Stomach smooth muscle (tissue), 2 donors: ENCODE measurements around the gene CLK2.
"Not testable (repeated sequence)": the region's sequence is repeated elsewhere in the genome, so short reads cannot be mapped to it uniquely, and the experiment has no call there.

Experiments used
- H3K27ac ChIP-seq: one replicate; pipeline ENCODE4 v1.7.0; 2013; ENCODE audit warnings: mild to moderate bottlenecking, low read length, inconsistent platforms
- H3K27me3 ChIP-seq, 2 donors: one replicate each; pipeline ENCODE4 v1.7.0; 2013; ENCODE audit warnings: low read length in 2 of 2; ENCODE audit not compliant: insufficient read depth in 2 of 2, control insufficient read depth in 1 of 2
- H3K36me3 ChIP-seq, 2 donors: one replicate each; pipeline ENCODE4 v1.7.0; 2013; ENCODE audit warnings: low read length in 2 of 2; ENCODE audit not compliant: control insufficient read depth in 2 of 2, insufficient read depth in 2 of 2
- H3K4me1 ChIP-seq: one replicate; pipeline ENCODE4 v1.7.0; 2013; ENCODE audit warnings: low read length; ENCODE audit not compliant: control insufficient read depth, insufficient read depth
- H3K4me3 ChIP-seq, 2 donors: one replicate each; pipeline ENCODE4 v1.7.0; 2013; ENCODE audit warnings: low read length in 2 of 2
- H3K9ac ChIP-seq, 2 donors: one replicate each; pipeline ENCODE4 v1.7.0; 2013; ENCODE audit warnings: low read length in 2 of 2, mild to moderate bottlenecking in 1 of 2
- H3K9me3 ChIP-seq, 2 donors: one replicate each; pipeline ENCODE4 v1.7.0; 2013; ENCODE audit warnings: low read length in 2 of 2; ENCODE audit not compliant: control insufficient read depth in 2 of 2
- donor health status: healthy.
- donor health status: Pancreatic carcinoma.

Gene CLK2

GRCh38 chr1:155251566-155251965, 21.7 kb downstream of the CLK2 start:
- H3K9ac ChIP-seq: no peak overlapping the region

GRCh38 chr1:155250633-155251449, 22.5 kb downstream of the CLK2 start:
- Histone ChIP-seq H3K9me3 (no peaks in the 10 kb centered on the region), H3K4me3 (peak overlapping the region in 1 of 2 donors; percentile 40), H3K4me1 (peaks cover 31% of the 10 kb centered on the region), H3K27ac (peak overlapping the region; percentile 41), H3K27me3 (no peaks in the 10 kb centered on the region), H3K9ac (peak overlapping the region; percentile 27 to 42), H3K36me3 (peaks cover 9 to 13% of the 10 kb centered on the region in 2 donors)

More at GRCh38 chr1:155251566-155251965, 21.7 kb downstream of the CLK2 start:
- Histone ChIP-seq H3K27ac (peak overlapping the region; percentile 41), H3K36me3 (peaks cover 9 to 13% of the 10 kb centered on the region in 2 donors), H3K27me3 (no peaks in the 10 kb centered on the region), H3K4me1 (peaks cover 35% of the 10 kb centered on the region), H3K4me3 (no peak overlapping the region), H3K9me3 (no peaks in the 10 kb centered on the region)

GRCh38 chr1:155250246-155250632, 23.1 kb downstream of the CLK2 start:
- Histone ChIP-seq H3K36me3 (peaks cover 9 to 13% of the 10 kb centered on the region in 2 donors), H3K9ac (peak overlapping the region; percentile 27 to 42), H3K4me1 (peaks cover 28% of the 10 kb centered on the region), H3K4me3 (peak overlapping the region in 1 of 2 donors; percentile 40), H3K27ac (peak overlapping the region; percentile 41), H3K9me3 (no peaks in the 10 kb centered on the region), H3K27me3 (no peaks in the 10 kb centered on the region)

GRCh38 chr1:155247667-155248553, 25.4 kb downstream of the CLK2 start:
- Histone ChIP-seq H3K9ac (no peak overlapping the region), H3K4me3 (no peak overlapping the region), H3K36me3 (peaks cover 9 to 13% of the 10 kb centered on the region in 2 donors), H3K27ac (no peak overlapping the region), H3K27me3 (no peaks in the 10 kb centered on the region), H3K4me1 (peaks cover 27% of the 10 kb centered on the region), H3K9me3 (no peaks in the 10 kb centered on the region)

GRCh38 chr1:155246796-155247195, 26.5 kb downstream of the CLK2 start:
- not testable (repeated sequence) for H3K4me3 ChIP-seq, H3K27me3 ChIP-seq, H3K9ac ChIP-seq, H3K9me3 ChIP-seq, H3K27ac ChIP-seq
- Histone ChIP-seq H3K4me1 (peaks cover 29% of the 10 kb centered on the region), H3K36me3 (peaks cover 9 to 13% of the 10 kb centered on the region in 2 donors)

GRCh38 chr1:155245163-155245524, 28.2 kb downstream of the CLK2 start:
- Histone ChIP-seq H3K4me1 (peaks cover 30% of the 10 kb centered on the region), H3K27me3 (no peaks in the 10 kb centered on the region), H3K9me3 (no peaks in the 10 kb centered on the region), H3K36me3 (peaks cover 9 to 13% of the 10 kb centered on the region in 2 donors), H3K9ac (peak overlapping the region; percentile 80 to 82), H3K4me3 (peak overlapping the region; percentile 81 to 91), H3K27ac (peak overlapping the region; percentile 87)

- Histone ChIP-seq H3K4me1 (peaks cover 30% of the 10 kb centered on the region), H3K4me3 (peak overlapping the region; percentile 81 to 91), H3K9ac (peak overlapping the region; percentile 80 to 82), H3K36me3 (peaks cover 9 to 13% of the 10 kb centered on the region in 2 donors), H3K9me3 (no peaks in the 10 kb centered on the region), H3K27ac (peak overlapping the region; percentile 87), H3K27me3 (no peaks in the 10 kb centered on the region)
These were observed 28.7 kb downstream of the CLK2 start for GRCh38 chr1:155244368-155245162.

- H3K27me3 ChIP-seq: no peaks in the 10 kb centered on the region
- peak overlapping the region in 1 of 2 donors; percentile 81 for H3K4me3 ChIP-seq
- H3K36me3 ChIP-seq: peaks cover 5 to 8% of the 10 kb centered on the region in 2 donors
- peak overlapping the region in 1 of 2 donors; percentile 74 for H3K9ac ChIP-seq
- H3K27ac ChIP-seq: peak overlapping the region; percentile 87
- no peaks in the 10 kb centered on the region for H3K9me3 ChIP-seq
- peaks cover 30% of the 10 kb centered on the region for H3K4me1 ChIP-seq
These were observed 30.4 kb downstream of the CLK2 start for GRCh38 chr1:155242805-155243358.

- Histone ChIP-seq H3K36me3 (peaks cover 0 to 2% of the 10 kb centered on the region in 2 donors), H3K27me3 (no peaks in the 10 kb centered on the region), H3K9me3 (no peaks in the 10 kb centered on the region), H3K4me3 (no peak overlapping the region), H3K4me1 (peaks cover 30% of the 10 kb centered on the region), H3K27ac (peak overlapping the region; percentile 41), H3K9ac (no peak overlapping the region)
These were observed 31.5 kb downstream of the CLK2 start for GRCh38 chr1:155241841-155242264.
